ENCODE data around the gene ARRDC3.
A peak's percentile ranks its signal among the peaks of the same experiment; 100 is the strongest.

The ARRDC3 gene

DNA sequence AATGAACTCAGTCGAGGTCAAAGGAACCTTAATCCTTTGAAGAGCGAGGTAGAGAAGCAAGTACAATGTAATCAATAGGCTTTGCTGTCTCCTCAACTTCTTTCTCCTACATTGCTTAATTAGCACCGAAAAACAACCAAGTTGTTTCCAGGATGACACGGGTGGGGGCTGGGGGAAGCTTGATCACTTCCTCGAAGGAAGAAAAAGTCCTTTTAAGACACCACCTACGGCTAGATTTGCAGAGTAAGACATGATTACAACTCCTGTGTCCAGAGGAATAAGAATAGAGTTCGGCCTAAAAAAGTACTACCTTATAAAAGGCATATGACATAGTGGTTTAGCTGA is 811 bp upstream of the ARRDC3 start:
- DNase-seq, result peak; percentile 49

DNA sequence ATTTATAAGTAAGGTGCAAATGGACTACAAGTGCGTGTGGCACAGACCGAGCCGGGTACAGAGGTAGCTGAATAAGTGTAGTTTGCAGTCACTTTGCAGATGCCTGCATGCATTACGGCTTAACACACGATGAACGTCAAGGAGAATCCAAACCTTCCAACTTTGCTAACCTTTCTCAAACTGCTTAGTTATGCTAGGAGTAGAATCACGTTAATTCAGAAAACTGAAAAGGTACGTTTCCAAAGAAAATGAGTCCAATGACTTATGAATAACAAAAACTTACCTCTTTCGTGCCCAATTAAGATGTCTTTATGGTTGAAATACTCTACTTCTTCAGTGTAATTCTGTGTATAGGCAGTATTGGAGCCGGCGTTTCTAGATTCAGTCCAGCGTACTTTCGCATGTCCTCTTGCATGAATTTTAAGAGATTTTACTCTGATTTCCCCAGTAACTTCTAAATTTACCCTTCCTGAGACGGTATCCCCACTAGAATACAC is 539 bp downstream of the ARRDC3 start:
- DNase-seq, result peak; percentile 68

DNA sequence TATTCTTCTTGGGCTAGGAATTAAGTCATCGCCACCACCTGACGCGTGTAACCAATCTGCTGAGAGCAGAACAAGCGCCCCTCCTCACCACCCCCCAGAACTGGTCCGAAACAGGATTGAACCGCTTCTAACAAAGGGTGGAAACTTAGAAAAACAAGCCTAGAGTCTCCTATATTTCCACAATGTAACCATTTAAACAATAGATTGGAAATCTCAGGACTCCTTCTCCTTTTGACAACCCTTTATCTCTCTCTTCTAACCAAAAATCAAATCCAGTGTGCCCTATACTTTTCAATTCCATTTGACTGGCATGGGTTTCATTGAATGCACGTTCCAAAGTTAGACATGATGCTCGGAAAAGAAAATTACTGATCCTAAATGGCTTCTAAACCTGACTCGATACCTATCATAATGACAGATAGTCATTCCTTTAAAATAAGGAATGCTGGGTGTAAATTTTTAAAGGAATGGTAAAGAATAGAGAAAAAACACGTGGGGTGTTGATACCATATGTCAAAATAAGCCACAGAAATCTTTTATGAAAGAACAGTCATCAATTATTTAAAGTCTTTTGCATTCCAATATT is 1.2 kb downstream of the ARRDC3 start:
- DNase-seq, result peak; percentile 92

GRCh38 chr5:91381239-91381773 is 1.8 kb downstream of the ARRDC3 start:
- DNase-seq, result no peak

DNA sequence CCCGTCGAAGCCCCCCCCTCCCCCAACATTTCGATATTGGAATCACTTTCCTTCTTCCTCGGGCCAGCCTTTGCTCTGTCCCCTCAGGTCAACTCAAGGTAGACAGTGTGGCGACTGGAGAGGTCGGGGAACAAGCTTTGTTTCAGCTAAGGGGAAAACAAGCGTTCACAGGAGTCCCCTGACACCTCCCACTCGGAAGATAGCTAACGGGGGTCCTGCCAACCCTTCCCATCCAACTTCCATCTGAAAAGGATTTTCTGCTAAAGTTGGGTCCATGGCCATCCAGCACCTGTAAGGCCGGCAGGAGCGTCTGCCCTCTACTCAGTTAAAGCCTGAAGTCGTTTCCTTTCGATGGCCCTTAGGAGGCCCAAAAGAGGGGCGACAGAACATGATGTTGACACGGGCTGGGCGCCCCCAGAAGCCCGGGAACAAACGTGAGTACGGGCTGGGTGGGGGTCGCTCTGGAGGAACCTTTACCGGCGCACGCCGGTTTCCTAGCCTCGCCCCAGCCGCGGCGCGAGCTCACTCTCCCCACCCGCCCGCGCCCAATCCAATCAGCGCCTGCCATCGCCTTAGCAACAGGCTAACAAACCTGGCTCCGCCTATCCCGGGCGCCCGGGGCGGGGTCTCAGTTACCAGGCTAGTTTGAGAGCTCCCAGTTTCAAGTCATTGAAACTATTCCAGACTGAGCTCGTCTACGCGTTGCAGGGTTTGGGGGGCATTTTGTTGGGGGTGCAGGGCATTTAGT is 2.5 kb downstream of the ARRDC3 start:
- DNase-seq, result peak; percentile 99

GRCh38 chr5:91379914-91380490 is 3.1 kb downstream of the ARRDC3 start:
- peak; percentile 99 for DNase-seq

GRCh38 chr5:91379246-91379913 is 3.7 kb downstream of the ARRDC3 start:
- no peak for DNase-seq

GRCh38 chr5:91378752-91379211 is 4.3 kb downstream of the ARRDC3 start:
- DNase-seq, result peak; percentile 25

DNA sequence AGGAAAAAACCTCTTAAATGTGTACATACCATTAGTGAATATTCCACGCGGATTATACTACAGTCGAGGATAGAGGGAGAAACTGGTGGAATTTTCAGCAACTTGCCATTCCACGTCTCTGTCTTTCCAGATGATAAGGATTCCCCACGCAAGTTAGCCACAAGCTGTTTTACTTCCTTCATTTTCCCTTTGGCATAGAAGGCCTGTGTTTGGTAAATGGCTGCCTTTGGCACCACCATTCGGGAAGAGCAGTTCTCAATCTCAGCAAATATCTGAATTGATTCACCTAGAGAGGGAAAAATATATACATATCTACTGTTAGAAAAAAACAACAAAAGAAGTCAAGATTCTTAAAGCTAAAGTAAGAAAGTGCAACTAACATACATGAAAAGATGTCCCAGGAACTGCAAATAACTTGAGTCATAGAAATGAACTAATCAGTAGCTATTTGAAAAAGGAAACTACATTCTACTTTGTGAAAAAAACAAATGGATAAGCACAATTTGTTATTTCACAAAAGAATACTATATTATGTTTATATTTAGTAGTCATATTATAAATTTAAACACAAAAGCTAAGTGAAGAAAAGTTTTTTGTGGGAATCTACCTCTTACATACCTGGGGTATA is 8.1 kb downstream of the ARRDC3 start:
- peak; percentile 0 for DNase-seq

DNA sequence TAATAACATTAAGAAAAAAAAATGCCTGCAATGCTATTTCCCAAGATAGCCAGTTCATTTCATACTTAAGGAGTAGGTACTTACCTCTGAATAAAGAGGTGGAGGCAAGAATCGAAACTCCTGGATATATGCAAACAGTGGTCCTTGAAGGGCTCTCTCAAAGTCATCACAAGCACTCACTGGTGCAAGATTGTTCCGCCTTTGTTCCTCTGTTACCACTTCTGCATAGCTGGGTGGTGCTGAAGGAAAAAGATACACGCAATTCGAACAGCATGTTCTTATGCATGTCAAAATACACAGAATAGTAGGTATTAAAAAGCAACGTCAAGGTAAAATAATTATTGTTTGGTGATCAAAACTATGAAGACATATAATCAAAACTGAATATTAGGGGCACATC is 9.5 kb downstream of the ARRDC3 start:
- peak; percentile 1 for DNase-seq

GRCh38 chr5:91373006-91373405 is 10.1 kb downstream of the ARRDC3 start:
- DNase-seq, result no peak

- DNase-seq, result no peak
Observed at GRCh38 chr5:91369480-91369879, 13.6 kb downstream of the ARRDC3 start.

DNA sequence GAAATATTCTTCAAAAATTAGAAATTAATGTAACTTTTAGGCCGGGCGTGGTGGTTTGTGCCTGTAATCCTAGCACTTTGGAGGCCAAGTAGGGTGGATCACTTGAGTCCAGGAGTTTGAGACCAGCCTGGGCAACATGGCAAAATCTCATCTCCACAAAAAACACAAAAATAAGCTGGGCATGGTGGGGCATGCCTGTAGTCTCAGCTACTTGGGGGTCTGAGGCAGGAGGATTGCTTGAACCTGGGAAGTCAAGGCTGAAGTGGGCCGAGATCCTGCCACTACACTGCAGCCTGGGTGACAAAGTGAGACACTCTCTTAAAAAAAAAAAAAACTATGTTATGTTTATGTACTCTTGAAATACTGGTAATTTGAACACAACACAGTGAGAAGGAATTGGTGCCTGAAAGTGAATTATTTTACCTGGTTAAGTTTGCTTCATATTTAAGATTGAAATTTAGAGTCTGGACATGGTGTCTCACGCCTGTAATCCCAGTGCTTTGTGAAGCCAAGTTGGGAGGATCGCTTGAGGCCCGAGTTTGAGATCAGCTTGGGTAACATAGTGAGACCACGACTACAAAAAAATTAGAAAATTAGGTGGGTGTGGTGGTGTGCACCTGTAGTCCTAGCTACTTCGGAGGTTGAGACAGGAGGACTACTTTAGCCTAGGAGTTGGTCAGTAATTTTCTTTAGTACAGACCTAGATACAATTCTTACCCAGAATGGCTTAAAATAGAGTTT is 15.0 kb downstream of the ARRDC3 start:
- DNase-seq, result no peak

DNA sequence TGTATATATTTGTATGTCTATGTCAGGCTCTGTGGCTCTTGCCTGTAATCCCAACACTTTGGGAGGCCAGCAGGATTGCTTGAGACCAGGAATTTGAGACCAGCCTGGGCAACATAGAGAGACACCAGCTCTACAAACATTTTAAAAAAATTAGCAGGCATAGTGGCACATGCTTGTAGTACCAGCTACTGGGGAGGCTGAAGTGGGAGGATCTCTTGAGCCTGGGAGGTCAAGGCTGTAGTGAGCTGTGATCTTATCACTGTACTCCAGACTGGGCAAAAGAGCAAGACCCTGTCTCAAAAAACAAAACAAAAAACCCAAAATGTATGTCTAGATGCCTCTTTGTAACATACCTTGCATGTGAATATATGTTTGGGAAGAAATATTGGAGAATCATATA is 15.8 kb downstream of the ARRDC3 start:
- no peak for DNase-seq

GRCh38 chr5:91366551-91366950 is 16.6 kb downstream of the ARRDC3 start:
- no peak for DNase-seq

- DNase-seq, result no peak
Observed at GRCh38 chr5:91365498-91365897, 17.6 kb downstream of the ARRDC3 start.

GRCh38 chr5:91362935-91363334 is 20.2 kb downstream of the ARRDC3 start:
- DNase-seq, result no peak

DNA sequence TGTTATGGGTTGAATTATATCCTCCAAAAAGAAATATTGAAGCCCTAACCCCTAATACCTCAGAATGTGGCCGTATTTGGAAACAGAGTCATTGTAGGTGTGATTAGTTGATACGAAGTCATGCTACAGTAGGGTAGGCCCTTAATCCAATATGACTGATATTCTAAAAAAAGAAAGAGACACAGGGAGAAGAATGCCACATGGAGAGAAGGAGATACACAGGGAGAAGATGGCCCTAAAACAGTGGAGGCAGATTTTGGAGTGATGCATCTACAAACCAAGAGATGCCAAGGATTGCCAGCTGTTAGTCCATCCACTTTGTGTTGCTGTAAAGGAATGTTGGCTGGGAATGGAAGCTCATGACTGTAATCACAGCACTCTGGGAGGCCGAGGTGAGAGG is 21.3 kb downstream of the ARRDC3 start:
- no peak for DNase-seq

DNA sequence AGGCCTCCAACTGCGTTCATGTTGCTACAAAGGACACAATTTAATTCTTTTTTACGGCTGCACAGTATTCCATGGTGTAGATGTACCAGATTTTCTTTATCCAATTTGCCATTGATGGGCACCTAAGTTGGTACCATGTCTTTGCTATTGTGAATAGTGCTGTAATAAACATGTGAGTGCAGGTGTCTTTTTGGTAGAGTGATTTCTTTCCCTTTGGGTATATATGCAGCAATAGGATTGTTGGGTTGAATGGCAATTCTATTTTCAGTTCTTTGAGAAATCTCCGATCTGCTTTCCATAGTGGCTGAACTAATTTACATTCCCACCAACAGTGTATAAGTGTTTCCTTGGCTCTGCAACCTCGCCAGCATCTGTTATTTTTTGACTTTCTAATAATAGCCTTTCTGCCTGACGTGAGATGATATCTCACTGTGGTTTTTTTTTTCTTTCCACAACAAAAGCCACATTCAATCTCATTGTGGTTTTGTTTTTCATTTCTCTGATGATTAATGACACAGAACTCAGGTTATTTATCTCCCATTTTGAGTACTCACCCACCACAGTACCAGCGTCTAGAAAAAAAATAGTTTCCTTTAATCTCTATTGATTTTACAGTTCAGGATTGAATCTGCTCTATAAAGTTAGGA is 21.9 kb downstream of the ARRDC3 start:
- no peak for DNase-seq

- no peak for DNase-seq
Observed at GRCh38 chr5:91359962-91360609, 23.0 kb downstream of the ARRDC3 start.

DNA sequence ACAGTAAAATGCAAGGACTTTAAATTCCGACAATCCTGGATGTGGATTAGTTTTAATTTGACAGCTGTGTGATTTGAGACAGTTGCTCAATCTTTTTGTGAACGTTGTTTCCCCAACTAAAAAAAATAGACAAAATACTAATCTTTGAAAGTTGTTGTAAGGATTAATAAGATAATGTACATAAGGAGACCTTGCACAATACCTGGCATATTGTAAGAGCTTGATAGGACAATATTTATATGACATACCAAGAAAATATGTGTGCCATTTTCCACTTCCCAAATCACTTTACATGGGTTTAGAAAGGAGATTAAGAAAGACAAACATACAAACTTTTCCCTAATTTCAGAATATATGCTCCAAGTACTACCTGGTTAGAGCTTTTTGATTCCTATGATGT is 25.3 kb downstream of the ARRDC3 start:
- DNase-seq, result no peak

Measured in RPMI8226 (cell line).